Vagina (tissue), 2 donors: ENCODE measurements around the gene AHDC1. TPM values are rescaled to one million over a fixed set of nuclear protein-coding genes. Genes with fewer than 3 reads are reported as not detected.
"Not testable (repeated sequence)": the region's sequence is repeated elsewhere in the genome, so short reads cannot be mapped to it uniquely, and the experiment has no call there.

Experiments used
- DNase-seq, 2 donors: peaks; one replicate each; pipeline ENCODE4 v3.0.0-alpha.2; 2017; ENCODE audit errors: extremely low spot score in 2 of 2
- H3K27ac ChIP-seq: fragments of 200-600 bp; sonication (generic); one replicate; pipeline ENCODE4 v1.5.1; 2019
- H3K27me3 ChIP-seq: fragments of 200-600 bp; sonication (generic); one replicate; pipeline ENCODE4 v1.5.1; 2019
- H3K36me3 ChIP-seq, 2 donors: fragments of 200-600 bp; sonication (generic); one replicate each; pipeline ENCODE4 v1.5.1; 2017 to 2019
- H3K4me1 ChIP-seq: fragments of 200-600 bp; sonication (generic); one replicate; pipeline ENCODE4 v1.5.1; 2019
- H3K4me3 ChIP-seq, 2 donors: fragments of 200-600 bp; sonication (generic); 1 replicate in 1 of 2; 2 replicates in 1 of 2; pipeline ENCODE4 v1.5.1; 2016 to 2019
- H3K9me3 ChIP-seq: fragments of 200-600 bp; sonication (generic); one replicate; pipeline ENCODE4 v1.5.1; 2019
- CTCF ChIP-seq, 3 experiments: fragments of 450-650 bp in 2 of 3; fragments of 200-600 bp in 1 of 3; sonication (generic) in 1 of 3; IDR thresholded peaks; one replicate each; pipeline ENCODE4 v1.5.1; 2017 to 2019; ENCODE audit warnings: antibody characterized with exemption in 3 of 3, mild to moderate bottlenecking in 2 of 3, moderate library complexity in 2 of 3
- POLR2A ChIP-seq, 2 donors: fragments of 450-650 bp; IDR thresholded peaks; one replicate each; pipeline ENCODE4 v1.6.1; 2017; ENCODE audit warnings: antibody characterized with exemption in 2 of 2, mild to moderate bottlenecking in 2 of 2, moderate library complexity in 2 of 2
- POLR2AphosphoS5 ChIP-seq, 2 donors: sonication (generic); formaldehyde crosslinking; IDR thresholded peaks; one replicate each; pipeline ENCODE4 v1.9.0; 2017; ENCODE audit warnings: antibody characterized with exemption in 2 of 2, mild to moderate bottlenecking in 2 of 2, low read depth in 1 of 2; ENCODE audit not compliant: insufficient read depth in 1 of 2
- intact Hi-C: fragments of 100-400 bp; cut with DNase I; formaldehyde crosslinking; loops from one replicate; pipeline ENCODE4 v1.15.1; 2023
- total RNA-seq: library from RNA; depleted of rRNA; stranded (reverse); fragments of >200 nt; gene quantifications from one replicate; pipeline ENCODE4 v1.2.3, GENCODE V29; 2016

The AHDC1 gene
- total RNA-seq, 1 donor from 2014 or later: 62.4 TPM

GRCh38 chr1:27504588-27505419 lies 99.1 kb downstream of the AHDC1 start:
- DNase-seq: peak in 1 of 2 donors; percentile 91
- intact Hi-C loops: no loop called here
- H3K4me1 ChIP-seq: peaks cover 46% of the 10 kb centered on the region
- H3K9me3 ChIP-seq: no peaks in the 10 kb centered on the region
- no peaks in the 10 kb centered on the region for H3K27me3 ChIP-seq
- H3K36me3 ChIP-seq: no peaks in the 10 kb centered on the region
- TF ChIP-seq CTCF (IDR thresholded peaks at IDR 0.05): no peak
- TF ChIP-seq POLR2A (IDR thresholded peaks at IDR 0.05): no peak
- peak in 1 of 2 donors; percentile 65 for TF ChIP-seq POLR2AphosphoS5 (IDR thresholded peaks at IDR 0.05; ENCODE audit: insufficient read depth in 1 of 2, low read depth in 1 of 2)
- H3K27ac ChIP-seq: peak overlapping the region; percentile 96
- H3K4me3 ChIP-seq: no peak overlapping the region

GRCh38 chr1:27503844-27504587 lies 99.9 kb downstream of the AHDC1 start:
- peak overlapping the region in 1 of 2 donors; percentile 15 for H3K4me3 ChIP-seq
- no peak for DNase-seq
- no peaks in the 10 kb centered on the region for H3K27me3 ChIP-seq
- no peaks in the 10 kb centered on the region for H3K9me3 ChIP-seq
- H3K36me3 ChIP-seq: no peaks in the 10 kb centered on the region
- H3K27ac ChIP-seq: peak overlapping the region; percentile 96
- peaks cover 39% of the 10 kb centered on the region for H3K4me1 ChIP-seq
- no peak for TF ChIP-seq CTCF (IDR thresholded peaks at IDR 0.05)
- no peak for TF ChIP-seq POLR2A (IDR thresholded peaks at IDR 0.05)
- TF ChIP-seq POLR2AphosphoS5 (IDR thresholded peaks at IDR 0.05; ENCODE audit: insufficient read depth in 1 of 2, low read depth in 1 of 2): no peak
- intact Hi-C loops: no loop called here

GRCh38 chr1:27503033-27503432 lies 100.9 kb downstream of the AHDC1 start:
- intact Hi-C loops: no loop called here
- Histone ChIP-seq H3K27ac (peak overlapping the region; percentile 96), H3K27me3 (no peaks in the 10 kb centered on the region), H3K36me3 (no peaks in the 10 kb centered on the region), H3K4me1 (peaks cover 38% of the 10 kb centered on the region), H3K4me3 (no peak overlapping the region), H3K9me3 (no peaks in the 10 kb centered on the region)
- TF ChIP-seq POLR2A (IDR thresholded peaks at IDR 0.05) (no peak), CTCF (IDR thresholded peaks at IDR 0.05) (no peak), POLR2AphosphoS5 (IDR thresholded peaks at IDR 0.05; ENCODE audit: insufficient read depth in 1 of 2, low read depth in 1 of 2) (no peak)
- no peak for DNase-seq

GRCh38 chr1:27501159-27501558 lies 102.8 kb downstream of the AHDC1 start:
- peaks cover 34% of the 10 kb centered on the region for H3K4me1 ChIP-seq
- DNase-seq, intact Hi-C loops: not testable (repeated sequence)

GRCh38 chr1:27499142-27499541 lies 104.8 kb downstream of the AHDC1 start:
- Histone ChIP-seq H3K27me3 (no peaks in the 10 kb centered on the region), H3K27ac (no peak overlapping the region), H3K9me3 (no peaks in the 10 kb centered on the region), H3K4me1 (peaks cover 18% of the 10 kb centered on the region), H3K4me3 (no peak overlapping the region), H3K36me3 (no peaks in the 10 kb centered on the region)
- no peak for DNase-seq
- TF ChIP-seq POLR2AphosphoS5 (IDR thresholded peaks at IDR 0.05; ENCODE audit: insufficient read depth in 1 of 2, low read depth in 1 of 2) (no peak), CTCF (IDR thresholded peaks at IDR 0.05) (no peak)
- intact Hi-C loops: no loop called here

More at GRCh38 chr1:27501159-27501558, 102.8 kb downstream of the AHDC1 start:
- H3K27ac ChIP-seq, H3K9me3 ChIP-seq, H3K4me3 ChIP-seq, H3K27me3 ChIP-seq, H3K36me3 ChIP-seq: not testable (repeated sequence)
